Endothelial cell of umbilical vein (primary cell): ENCODE measurements around the gene EIF2AK3. TPM values are rescaled to one million over a fixed set of nuclear protein-coding genes. Genes with fewer than 3 reads are reported as not detected.
"Not testable (repeated sequence)": the region's sequence is repeated elsewhere in the genome, so short reads cannot be mapped to it uniquely, and the experiment has no call there.

Source experiments
- BruUV-seq: library from RNA; stranded (reverse); fragments of 400-500 nt; replicated peaks from 2 replicates; lab custom pipeline; 2021; lab: Mats Ljungman, UMichigan
- CTCF ChIA-PET: fragments of 300-600, 350-600 bp; sonication (Branson Sonifier 250); formaldehyde crosslinking; loops from one replicate; lab custom pipeline; 2021; ENCODE audit warnings: antibody characterized with exemption, inconsistent platforms; lab: Charles Lee
- POLR2A ChIA-PET: fragments of 300-600, 350-600 bp; sonication (Branson Sonifier 250); formaldehyde crosslinking; loops from one replicate; lab custom pipeline; 2021; ENCODE audit warnings: antibody characterized with exemption, inconsistent platforms; lab: Charles Lee
- DNase-seq: peaks from one replicate; pipeline ENCODE4 v3.0.0-alpha.2; 2011; ENCODE audit warnings: low read depth, low spot score
- FAIRE-seq: peaks from 2 replicates; lab custom pipeline; 2011; peaks lifted over from hg19 to GRCh38; lab: Jason Lieb, UNC
- H2AFZ ChIP-seq: 2 replicates; pipeline ENCODE4 v1.6.0; 2012; ENCODE audit warnings: low read depth, low read length, control low read depth, inconsistent platforms
- H3K27ac ChIP-seq: 2 replicates; pipeline ENCODE4 v1.5.1; 2011; ENCODE audit warnings: low read depth, mild to moderate bottlenecking, control low read depth, low read length, moderate library complexity; ENCODE audit not compliant: insufficient read depth
- H3K27me3 ChIP-seq, 2 experiments: 2 replicates each; pipeline versions ENCODE4 v1.6.0 to v1.6.1; 2011; ENCODE audit warnings: low read length in 2 of 2, mixed read lengths in 1 of 2; ENCODE audit not compliant: control insufficient read depth in 2 of 2, insufficient read depth in 2 of 2
- H3K36me3 ChIP-seq, 2 experiments: 2 replicates in 1 of 2; 3 replicates in 1 of 2; pipeline ENCODE4 v1.5.1; 2011; ENCODE audit warnings: low read length in 2 of 2, mild to moderate bottlenecking in 1 of 2, moderate library complexity in 1 of 2; ENCODE audit not compliant: control insufficient read depth in 2 of 2, insufficient read depth in 2 of 2; ENCODE audit errors: extremely low read depth in 1 of 2
- H3K4me1 ChIP-seq: 3 replicates; pipeline ENCODE4 v1.5.1; 2011; ENCODE audit warnings: mild to moderate bottlenecking, low read length; ENCODE audit not compliant: control insufficient read depth, insufficient read depth; ENCODE audit errors: extremely low read depth
- H3K4me2 ChIP-seq: 2 replicates; pipeline ENCODE4 v1.6.1; 2011; ENCODE audit warnings: low read length, control low read depth, mixed read lengths; ENCODE audit not compliant: insufficient read depth
- H3K4me3 ChIP-seq, 3 experiments: fragments of 200-600 bp in 1 of 3; sonication (generic), shearing (Covaris generic) in 1 of 3; replicated peaks in 1 of 3; 2 replicates each; pipeline ENCODE4 v1.5.1; 2011 to 2016; ENCODE audit warnings: control low read depth in 3 of 3, low read length in 3 of 3, mild to moderate bottlenecking in 2 of 3, inconsistent platforms in 1 of 3, low read depth in 1 of 3, moderate library complexity in 1 of 3; ENCODE audit not compliant: insufficient read depth in 1 of 3
- H3K79me2 ChIP-seq: 2 replicates; pipeline ENCODE4 v1.6.0; 2012; ENCODE audit warnings: low read length, inconsistent platforms; ENCODE audit not compliant: control insufficient read depth, insufficient read depth
- H3K9ac ChIP-seq: replicated peaks from 2 replicates; pipeline ENCODE3; 2011; ENCODE audit warnings: low read length, control low read depth; ENCODE audit not compliant: insufficient read depth; ENCODE audit errors: extremely low read depth
- H3K9me1 ChIP-seq: replicated peaks from 3 replicates; pipeline ENCODE4 v1.6.0; 2011; ENCODE audit warnings: mild to moderate bottlenecking, low read length; ENCODE audit not compliant: control insufficient read depth, insufficient read depth; ENCODE audit errors: extremely low read depth
- H3K9me3 ChIP-seq: replicated peaks from 2 replicates; pipeline ENCODE4 v1.5.1; 2012; ENCODE audit warnings: low read length, inconsistent platforms; ENCODE audit not compliant: control insufficient read depth, insufficient read depth
- H4K20me1 ChIP-seq: replicated peaks from 2 replicates; pipeline ENCODE3; 2011; ENCODE audit warnings: mild to moderate bottlenecking, low read length; ENCODE audit not compliant: control insufficient read depth, insufficient read depth; ENCODE audit errors: extremely low read depth
- CTCF ChIP-seq, 2 donors: IDR thresholded peaks; 1 replicate in 1 of 2; 2 replicates in 1 of 2; pipeline ENCODE4 v1.5.1; 2011; ENCODE audit warnings: low read length in 2 of 2, mild to moderate bottlenecking in 2 of 2, moderate library complexity in 2 of 2, control low read depth in 1 of 2, inconsistent platforms in 1 of 2, low read depth in 1 of 2; ENCODE audit not compliant: insufficient read depth in 1 of 2; ENCODE audit errors: extremely low read depth in 1 of 2
- EZH2 ChIP-seq: IDR thresholded peaks from 2 replicates; pipeline ENCODE4 v1.6.1; 2012; ENCODE audit warnings: borderline replicate concordance, low read depth, mild to moderate bottlenecking, moderate library complexity, low read length, inconsistent platforms; ENCODE audit not compliant: severe bottlenecking
- FOS ChIP-seq: IDR thresholded peaks from 2 replicates; pipeline ENCODE4 v1.6.1; 2011; ENCODE audit warnings: mild to moderate bottlenecking, low read length, moderate library complexity, borderline replicate concordance; ENCODE audit not compliant: insufficient read depth
- GATA2 ChIP-seq: IDR thresholded peaks from 2 replicates; pipeline ENCODE4 v1.7.0; 2011; ENCODE audit warnings: low read depth, mild to moderate bottlenecking, moderate library complexity, mixed read lengths, low read length; ENCODE audit not compliant: insufficient read length, insufficient read depth
- JUN ChIP-seq: IDR thresholded peaks from 2 replicates; pipeline ENCODE4 v1.6.1; 2011; ENCODE audit warnings: borderline replicate concordance, low read depth; ENCODE audit not compliant: insufficient read length, insufficient read depth
- MAX ChIP-seq: IDR thresholded peaks from 2 replicates; pipeline ENCODE4 v1.6.1; 2011; ENCODE audit not compliant: insufficient read depth, insufficient read length
- MYC ChIP-seq: IDR thresholded peaks from one replicate; pipeline ENCODE4 v1.6.1; 2011; ENCODE audit warnings: mild to moderate bottlenecking, low read depth, low read length
- POLR2A ChIP-seq: IDR thresholded peaks from 2 replicates; pipeline ENCODE4 v1.6.1; 2012; ENCODE audit warnings: low read depth, mild to moderate bottlenecking, control low read depth, low read length
- POLR2AphosphoS5 ChIP-seq: IDR thresholded peaks from 2 replicates; pipeline ENCODE4 v1.6.1; 2012; ENCODE audit warnings: low read depth, mild to moderate bottlenecking, control low read depth, low read length, moderate library complexity; ENCODE audit not compliant: insufficient read depth
- dilution Hi-C: fragments of 300-500 bp; cut with MboI; formaldehyde crosslinking; loops from one replicate; pipeline ENCODE4 v1.15.0; 2019; ENCODE audit warnings: low sequenced_read_pairs; ENCODE audit not compliant: extremely low pct_ligation_motif_present
- intact Hi-C: fragments of 100-400 bp; cut with micrococcal nuclease; formaldehyde crosslinking; loops from one replicate; pipeline ENCODE4 v1.10.0; 2022
- polyA plus RNA-seq, 4 experiments: library from polyadenylated mRNA; depleted of rRNA in 3 of 4; stranded (reverse) in 3 of 4; unstranded in 1 of 4; fragments of >200 nt; gene quantifications; 2 replicates each; pipeline versions ENCODE4 v1.2.1 to v1.2.3, GENCODE V29; 2011 to 2012; ENCODE audit warnings: missing spikeins in 1 of 4
- total RNA-seq: library from RNA; stranded (reverse); gene quantifications from 2 replicates; pipeline ENCODE4 v1.2.3, GENCODE V29; 2021

The EIF2AK3 gene
- total and polyA plus RNA-seq, 2 donors (not counting 3 experiments of a cell fraction or from before 2014, with no cell fraction given), result 5.3 to 17.3 TPM

GRCh38 chr2:88645291-88645882 is 18.1 kb upstream of the EIF2AK3 start:
- POLR2A ChIA-PET, dilution Hi-C loops, H3K9me1 ChIP-seq, H3K4me1 ChIP-seq, H3K4me3 ChIP-seq, intact Hi-C loops, H3K79me2 ChIP-seq, H3K27ac ChIP-seq, BruUV-seq, H4K20me1 ChIP-seq, H2AFZ ChIP-seq, H3K9ac ChIP-seq, H3K36me3 ChIP-seq, FAIRE-seq, H3K9me3 ChIP-seq, DNase-seq, H3K27me3 ChIP-seq, H3K4me2 ChIP-seq: not testable (repeated sequence)
- CTCF ChIA-PET, result interaction anchor here (0.7 to 1.2 kb wide), 4 partner anchors 12 to 54 kb away, joined by 3 to 4 read pairs (median 4); no protein-coding TSS in a partner anchor

- dilution Hi-C loops, result no loop called here
- intact Hi-C loops, result no loop called here
- no peak for FAIRE-seq
- Histone ChIP-seq H3K9me3 (no peaks in the 10 kb centered on the region), H3K9ac (no peak overlapping the region), H3K27ac (no peak overlapping the region), H3K4me1 (peaks cover 3% of the 10 kb centered on the region), H3K27me3 (peaks cover 4 to 10% of the 10 kb centered on the region in 2 experiments), H3K36me3 (no peaks in the 10 kb centered on the region), H3K9me1 (no peaks in the 10 kb centered on the region), H3K4me2 (no peak overlapping the region), H3K79me2 (no peaks in the 10 kb centered on the region), H4K20me1 (no peaks in the 10 kb centered on the region), H3K4me3 (no peak overlapping the region), H2AFZ (no peak overlapping the region)
- CTCF ChIA-PET, result interaction anchor here (1.1 kb wide), 1 partner anchor 14 kb away, joined by 3 read pairs; no protein-coding TSS in a partner anchor
- TF ChIP-seq EZH2, result no peak
- no peak for TF ChIP-seq GATA2
- no peak for TF ChIP-seq CTCF (IDR thresholded peaks at IDR 0.05; ENCODE audit: extremely low read depth in 1 of 2, insufficient read depth in 1 of 2, low read depth in 1 of 2, low read length in 2 of 2)
- no peak for TF ChIP-seq POLR2A
- no peak for TF ChIP-seq FOS
- no peak for TF ChIP-seq MAX
- TF ChIP-seq JUN, result no peak
- no peak for TF ChIP-seq POLR2AphosphoS5
- no peak for TF ChIP-seq MYC
- POLR2A ChIA-PET, result no interaction called here
- no peak for DNase-seq
- no TSS peak for BruUV-seq
Observed at GRCh38 chr2:88642278-88642677, 15.0 kb upstream of the EIF2AK3 start.
